A549 (cell line): ENCODE results near the gene ANKMY2. TPM values are rescaled to one million over a fixed set of nuclear protein-coding genes. Genes with fewer than 3 reads are reported as not detected.

Source experiments
- ATAC-seq, 2 experiments: fragments of 200-7000 bp in 1 of 2; fragments of >200 bp in 1 of 2; cut with Nextera tagmentation in 1 of 2; cut with Tn5 transposase in 1 of 2; 3 replicates each; pipeline versions ENCODE4 v1.8.0 to v1.9.1; 2018 to 2020; ENCODE audit warnings: mild to moderate bottlenecking in 1 of 2, moderate library complexity in 1 of 2
- CTCF ChIA-PET: fragments of 300-600 bp; sonication (Branson Sonifier 250); formaldehyde crosslinking; extraction: SDS; loops from one replicate; lab custom pipeline; 2021; ENCODE audit warnings: antibody characterized with exemption, inconsistent platforms; lab: Yijun Ruan, JAX
- POLR2A ChIA-PET: fragments of 350-600 bp; formaldehyde crosslinking; extraction: SDS; loops from one replicate; lab custom pipeline; 2021; ENCODE audit warnings: antibody characterized with exemption, inconsistent platforms; lab: Yijun Ruan, JAX
- DNase-seq, 2 experiments: peaks; one replicate each; pipeline versions ENCODE4 v3.0.0 to v3.0.0-alpha.2; 2011 to 2016; ENCODE audit warnings: low read depth in 1 of 2, low spot score in 1 of 2
- FAIRE-seq: peaks from 2 replicates; lab custom pipeline; 2011; peaks lifted over from hg19 to GRCh38; lab: Jason Lieb, UNC
- H3K27ac ChIP-seq, 2 experiments: fragments of >200 bp; sonication (Bioruptor Twin); formaldehyde crosslinking; 3 replicates each; pipeline ENCODE4 v1.5.1; 2016 to 2017
- H3K4me1 ChIP-seq: fragments of >200 bp; sonication (Bioruptor Twin); formaldehyde crosslinking; 3 replicates; pipeline ENCODE4 v1.6.1; 2016
- H3K4me2 ChIP-seq: fragments of >200 bp; sonication (Bioruptor Twin); formaldehyde crosslinking; 3 replicates; pipeline ENCODE4 v1.6.1; 2016
- H3K4me3 ChIP-seq: fragments of >200 bp; sonication (Bioruptor Twin); formaldehyde crosslinking; 3 replicates; pipeline ENCODE4 v1.5.1; 2016
- H3K9me3 ChIP-seq: fragments of >200 bp; sonication (Bioruptor Twin); formaldehyde crosslinking; 3 replicates; pipeline ENCODE4 v1.6.1; 2016
- ATOH8 ChIP-seq: fragments of 250-450 bp; sonication (Bioruptor Pico); IDR thresholded peaks from 2 replicates; pipeline ENCODE4 v1.5.0; 2020; ENCODE audit warnings: low read depth, mild to moderate bottlenecking, moderate library complexity
- E2F6 ChIP-seq: IDR thresholded peaks from 2 replicates; pipeline ENCODE4 v1.6.1; 2012; ENCODE audit warnings: low read depth, borderline replicate concordance
- ESRRA ChIP-seq: fragments of 150-350 bp; IDR thresholded peaks from 2 replicates; pipeline ENCODE4 v1.6.1; 2014; ENCODE audit warnings: mild to moderate bottlenecking, low read length, borderline replicate concordance
- FOXS1 ChIP-seq: fragments of 250-450 bp; sonication (Bioruptor Pico); IDR thresholded peaks from 2 replicates; pipeline ENCODE4 v1.5.0; 2020; ENCODE audit warnings: mild to moderate bottlenecking, moderate library complexity
- GATA3 ChIP-seq: IDR thresholded peaks from 2 replicates; pipeline ENCODE4 v1.6.1; 2012; ENCODE audit warnings: borderline replicate concordance
- HDAC2 ChIP-seq: fragments of 200-600 bp; sonication (generic); IDR thresholded peaks from 2 replicates; pipeline ENCODE4 v1.6.1; 2016
- HEYL ChIP-seq: fragments of 250-450 bp; sonication (Bioruptor Pico); IDR thresholded peaks from 2 replicates; pipeline ENCODE4 v1.8.0; 2021; ENCODE audit warnings: mild to moderate bottlenecking, moderate library complexity
- HMGXB4 ChIP-seq: fragments of 250-450 bp; sonication (Bioruptor Pico); IDR thresholded peaks from 2 replicates; pipeline ENCODE4 v1.5.0; 2021; ENCODE audit warnings: mild to moderate bottlenecking, moderate library complexity, borderline replicate concordance
- HOXB13 ChIP-seq: fragments of 250-450 bp; sonication (Bioruptor Pico); IDR thresholded peaks from 2 replicates; pipeline ENCODE4 v1.5.0; 2020; ENCODE audit warnings: low read depth, mild to moderate bottlenecking, moderate library complexity
- HOXB5 ChIP-seq: fragments of 250-450 bp; sonication (Bioruptor Pico); IDR thresholded peaks from 2 replicates; pipeline ENCODE4 v1.5.0; 2020; ENCODE audit warnings: mild to moderate bottlenecking, moderate library complexity
- NFE2L2 ChIP-seq: fragments of 150-350 bp; conservative IDR thresholded peaks from 2 replicates; pipeline ENCODE4 v1.6.1; 2014; ENCODE audit warnings: low read length
- NPAS2 ChIP-seq: fragments of 250-450 bp; sonication (Bioruptor Pico); IDR thresholded peaks from 2 replicates; pipeline ENCODE4 v1.8.0; 2022; ENCODE audit warnings: mild to moderate bottlenecking, moderate library complexity, borderline replicate concordance
- POLR2A ChIP-seq: IDR thresholded peaks from 2 replicates; pipeline ENCODE4 v1.6.1; 2012; ENCODE audit warnings: mild to moderate bottlenecking, low read length
- RARB ChIP-seq: fragments of 250-450 bp; sonication (Bioruptor Pico); IDR thresholded peaks from 2 replicates; pipeline ENCODE4 v1.8.0; 2021; ENCODE audit warnings: mild to moderate bottlenecking, moderate library complexity
- RCOR1 ChIP-seq: fragments of 150-350 bp; IDR thresholded peaks from 2 replicates; pipeline ENCODE4 v1.6.1; 2014; ENCODE audit warnings: antibody characterized with exemption, low read length, low read depth
- REST ChIP-seq: fragments of 200-600 bp; sonication (generic); IDR thresholded peaks from 2 replicates; pipeline ENCODE4 v1.6.1; 2016; ENCODE audit warnings: antibody characterized with exemption, mild to moderate bottlenecking, moderate library complexity
- RFX5 ChIP-seq: fragments of 450-650 bp; IDR thresholded peaks from 2 replicates; pipeline ENCODE4 v1.7.1; 2014; ENCODE audit warnings: antibody characterized with exemption, mild to moderate bottlenecking, moderate library complexity
- SMC3 ChIP-seq: fragments of >200 bp; sonication (Bioruptor Twin); formaldehyde crosslinking; IDR thresholded peaks from 3 replicates; pipeline ENCODE4 v1.6.1; 2018; ENCODE audit warnings: inconsistent platforms
- SREBF2 ChIP-seq: fragments of 450-650 bp; IDR thresholded peaks from 2 replicates; pipeline ENCODE4 v1.6.1; 2014; ENCODE audit warnings: mild to moderate bottlenecking, moderate library complexity
- TP53 ChIP-seq: fragments of 250-450 bp; sonication (Bioruptor Pico); IDR thresholded peaks from 2 replicates; pipeline ENCODE4 v1.5.0; 2021; ENCODE audit warnings: mild to moderate bottlenecking, moderate library complexity
- ZC3H11A ChIP-seq: fragments of 450-650 bp; IDR thresholded peaks from 2 replicates; pipeline ENCODE4 v1.6.1; 2014; ENCODE audit warnings: antibody characterized with exemption, mild to moderate bottlenecking
- ZFP36 ChIP-seq: fragments of 450-650 bp; IDR thresholded peaks from 2 replicates; pipeline ENCODE4 v1.6.1; 2014; ENCODE audit warnings: borderline replicate concordance; ENCODE audit not compliant: partially characterized antibody
- WGBS: methylation state at CpG from one replicate; pipeline ENCODE4 v1.1.6; 2017; ENCODE audit errors: missing lambda C conversion rate; 5-methylcytosine and 5-hydroxymethylcytosine counted together
- polyA plus RNA-seq, 4 experiments: library from polyadenylated mRNA; depleted of rRNA in 3 of 4; stranded (reverse); fragments of >200 nt; fragmentation: RNase III in 1 of 4; extraction: RNeasy Plus Mini Kit Qiagen cat#74134 plus additional on column Dnase treatment in 1 of 4; gene quantifications; 2 replicates in 3 of 4; 3 replicates in 1 of 4; pipeline ENCODE4 v1.2.3, GENCODE V29; 2011 to 2017

ANKMY2 gene
- polyA plus RNA-seq, 2 of the 4 experiments (the other 2 are of a cell fraction): 15.3 to 26.1 TPM

GRCh38 chr7:16558761-16559302 lies 86.7 kb downstream of the ANKMY2 start:
- Histone ChIP-seq H3K27ac (no peak overlapping the region), H3K9me3 (no peaks in the 10 kb centered on the region), H3K4me2 (no peak overlapping the region), H3K4me1 (no peaks in the 10 kb centered on the region), H3K4me3 (no peak overlapping the region)
- ChIA-PET POLR2A (no interaction called here), CTCF (interaction anchor here (1.6 kb wide), 1 partner anchor 126 kb away, joined by 8 read pairs; no protein-coding TSS in a partner anchor)
- DNase-seq (no peak), FAIRE-seq (no peak), ATAC-seq (no peak)
- 89% methylated on average over 4 of the region's 4 CpGs for WGBS
- TF ChIP-seq HEYL (CRISPR knock-in tag) (no peak), SMC3 (no peak), HDAC2 (no peak), RARB (CRISPR knock-in tag) (no peak), NPAS2 (no peak), TP53 (CRISPR knock-in tag) (no peak), NFE2L2 (no peak), ZC3H11A (no peak)

- TF ChIP-seq NPAS2: no peak
- TF ChIP-seq ESRRA: no peak
- no peak for TF ChIP-seq HDAC2
- FAIRE-seq (no peak), ATAC-seq (no peak), DNase-seq (no peak)
- ChIA-PET POLR2A (no interaction called here), CTCF (interaction anchor here (1.5 to 3.8 kb wide), 2 partner anchors 9 to 135 kb away, joined by 4 to 24 read pairs; partner anchors contain the start of gene CRPPA)
- no peaks in the 10 kb centered on the region for H3K9me3 ChIP-seq
- H3K4me2 ChIP-seq: no peak overlapping the region
- no peak overlapping the region for H3K4me3 ChIP-seq
- H3K4me1 ChIP-seq: no peaks in the 10 kb centered on the region
- WGBS: 22% methylated on average over 2 of the region's 2 CpGs
- no peak overlapping the region for H3K27ac ChIP-seq
These were observed 89.2 kb downstream of the ANKMY2 start for GRCh38 chr7:16556359-16556758.

GRCh38 chr7:16554518-16555236 lies 90.9 kb downstream of the ANKMY2 start:
- no peak for DNase-seq
- no peak overlapping the region for H3K4me3 ChIP-seq
- 57% methylated on average over 10 of the region's 10 CpGs for WGBS
- no peak for FAIRE-seq
- CTCF ChIA-PET: interaction anchor here (1.1 to 3.8 kb wide), 2 partner anchors 10 to 123 kb away, joined by 4 to 24 read pairs; no protein-coding TSS in a partner anchor
- H3K4me2 ChIP-seq: no peak overlapping the region
- H3K4me1 ChIP-seq: no peaks in the 10 kb centered on the region
- H3K9me3 ChIP-seq: no peaks in the 10 kb centered on the region
- no peak overlapping the region for H3K27ac ChIP-seq
- POLR2A ChIA-PET: no interaction called here
- ATAC-seq: no peak
- no peak for TF ChIP-seq HOXB5
- TF ChIP-seq ZC3H11A: no peak
- no peak for TF ChIP-seq HDAC2
- TF ChIP-seq NFE2L2: no peak
- TF ChIP-seq SMC3: no peak
- no peak for TF ChIP-seq RFX5
- no peak for TF ChIP-seq TP53 (CRISPR knock-in tag)
- TF ChIP-seq ESRRA: no peak
- TF ChIP-seq GATA3: no peak
- TF ChIP-seq REST: no peak
- TF ChIP-seq FOXS1 (CRISPR knock-in tag): no peak
- TF ChIP-seq, all 56 proteins: peak for 0

GRCh38 chr7:16550671-16551070 lies 94.9 kb downstream of the ANKMY2 start:
- ATAC-seq (no peak), DNase-seq (no peak), FAIRE-seq (no peak)
- WGBS: 17% methylated on average over 1 of the region's 1 CpG
- H3K4me2 ChIP-seq: no peak overlapping the region
- CTCF ChIA-PET: interaction anchor here (1.3 to 4.9 kb wide), 2 partner anchors 15 to 118 kb away, joined by 3 to 28 read pairs; no protein-coding TSS in a partner anchor
- no peaks in the 10 kb centered on the region for H3K4me1 ChIP-seq
- no peak overlapping the region for H3K27ac ChIP-seq
- TF ChIP-seq FOXS1 (CRISPR knock-in tag) (no peak), ATOH8 (CRISPR knock-in tag) (no peak), E2F6 (no peak), HMGXB4 (no peak), POLR2A (no peak), NPAS2 (no peak), HOXB13 (CRISPR knock-in tag) (no peak), RCOR1 (no peak), SREBF2 (no peak), ZFP36 (no peak)
- H3K4me3 ChIP-seq: no peak overlapping the region
- POLR2A ChIA-PET: no interaction called here
- H3K9me3 ChIP-seq: no peaks in the 10 kb centered on the region
